SIG-M5 treated with dmso at 0.1 percent for 504 hours (cell line): ENCODE results near the gene FRYL.
"Not testable (repeated sequence)": the region's sequence is repeated elsewhere in the genome, so short reads cannot be mapped to it uniquely, and the experiment has no call there.

Source experiments
- DNase-seq: peaks from one replicate; lab custom pipeline; 2025; ENCODE audit not compliant: unreplicated experiment; lab: John Stamatoyannopoulos, UW

The FRYL gene

GRCh38 chr4:48704091-48704802 is 75.8 kb downstream of the FRYL start:
- no peak for DNase-seq

- no peak for DNase-seq
These were observed 80.6 kb downstream of the FRYL start for GRCh38 chr4:48699475-48699874.

- peak; percentile 55 for DNase-seq
These were observed 81.8 kb downstream of the FRYL start for GRCh38 chr4:48698029-48698971.

- DNase-seq: not testable (repeated sequence)
These were observed 82.6 kb downstream of the FRYL start for GRCh38 chr4:48697516-48697915.

GRCh38 chr4:48694824-48695223 is 85.3 kb downstream of the FRYL start:
- DNase-seq: no peak

- DNase-seq: no peak
These were observed 86.1 kb downstream of the FRYL start for GRCh38 chr4:48693856-48694574.

GRCh38 chr4:48692897-48693296 is 87.2 kb downstream of the FRYL start:
- no peak for DNase-seq

- DNase-seq: no peak
These were observed 88.0 kb downstream of the FRYL start for GRCh38 chr4:48692044-48692443.

GRCh38 chr4:48688953-48689352 is 91.1 kb downstream of the FRYL start:
- DNase-seq: no peak

GRCh38 chr4:48687313-48688051 is 92.6 kb downstream of the FRYL start:
- DNase-seq: no peak

- DNase-seq: no peak
These were observed 93.7 kb downstream of the FRYL start for GRCh38 chr4:48686369-48686768.

GRCh38 chr4:48683784-48684666 is 96.1 kb downstream of the FRYL start:
- peak; percentile 62 for DNase-seq

GRCh38 chr4:48682870-48683269 is 97.2 kb downstream of the FRYL start:
- DNase-seq: not testable (repeated sequence)

GRCh38 chr4:48681856-48682255 is 98.2 kb downstream of the FRYL start:
- no peak for DNase-seq

- no peak for DNase-seq
These were observed 99.1 kb downstream of the FRYL start for GRCh38 chr4:48680848-48681568.

GRCh38 chr4:48673537-48673936 is 106.5 kb downstream of the FRYL start:
- DNase-seq: no peak

GRCh38 chr4:48670587-48670986 is 109.5 kb downstream of the FRYL start:
- DNase-seq: no peak

- no peak for DNase-seq
These were observed 111.0 kb downstream of the FRYL start for GRCh38 chr4:48669086-48669485.
